ENCODE results near the gene OR5B12. TPM values are rescaled to one million over a fixed set of nuclear protein-coding genes. Genes with fewer than 3 reads are reported as not detected.
"Not testable (repeated sequence)": the region's sequence is repeated elsewhere in the genome, so short reads cannot be mapped to it uniquely, and the experiment has no call there.

OR5B12 gene
- total RNA-seq, result not detected

DNA sequence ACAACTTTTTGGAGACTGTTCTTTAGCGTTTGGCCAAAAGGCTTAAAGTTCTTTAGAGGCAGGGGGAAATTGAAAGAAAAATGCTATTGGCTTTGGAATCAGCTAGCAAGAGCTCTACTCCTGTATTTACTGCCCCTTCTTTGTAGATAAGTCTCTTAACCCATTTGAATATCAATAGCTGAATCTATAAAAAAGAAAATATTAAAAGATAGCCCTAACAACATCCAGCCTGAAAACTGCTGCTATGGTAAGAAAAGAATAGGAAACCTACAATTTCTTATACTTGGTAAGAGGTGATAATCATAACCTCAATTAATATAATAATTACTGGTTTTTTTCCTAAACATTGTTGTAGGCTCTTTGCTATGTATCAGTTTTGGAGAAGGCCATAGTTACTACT is at the start of gene OR5B12:
Gene OR5B12, minus strand, starts transcription at position 101 of the 400 bp plus-strand sequence. CDS start 2,085 bp downstream, outside the sequence.
- ATAC-seq (no peak), DNase-seq (ENCODE audit: low spot score) (no peak)
- intact Hi-C loops (cut with DNase I), result no loop called here

DNA sequence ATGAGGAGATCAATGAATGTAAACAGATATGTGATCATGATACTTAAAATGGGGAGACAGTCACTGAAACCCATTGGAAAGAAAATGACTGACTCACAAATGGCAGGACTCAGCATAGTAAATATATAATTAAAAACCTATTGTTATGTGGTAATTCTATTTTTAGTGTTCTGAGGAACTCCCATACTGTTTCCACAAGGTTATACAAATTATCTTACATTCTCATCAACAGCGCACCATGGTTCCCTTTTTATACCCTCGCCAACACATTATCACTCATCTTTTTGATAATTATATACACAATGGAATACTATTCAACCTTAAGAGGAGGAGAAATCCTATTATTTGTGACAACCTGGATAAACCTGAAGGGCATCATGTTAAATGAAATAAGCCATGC is 48.8 kb upstream of the OR5B12 start:
- no peak for DNase-seq (ENCODE audit: low spot score)
- intact Hi-C loops (cut with DNase I), result no loop called here
- no peak for ATAC-seq

DNA sequence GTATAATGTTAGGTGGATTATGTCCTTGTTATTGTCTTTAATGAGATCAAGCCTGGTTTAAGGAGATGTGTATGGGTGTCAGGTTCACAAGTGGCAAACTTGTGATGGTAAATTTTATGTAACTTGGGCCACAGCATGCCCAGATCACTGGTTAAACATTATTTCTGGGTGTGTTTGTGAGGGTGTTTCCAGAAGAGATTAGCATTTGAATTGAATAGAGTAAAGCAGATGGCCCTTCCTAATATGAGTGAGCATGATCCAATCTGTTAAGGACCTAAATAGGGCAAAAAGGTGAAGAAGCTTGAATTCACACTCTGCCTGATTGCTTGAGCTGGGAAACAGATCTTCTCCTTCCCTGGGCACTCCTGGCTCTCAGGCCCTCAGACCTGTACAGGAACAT is 45.1 kb upstream of the OR5B12 start:
- no peak for DNase-seq (ENCODE audit: low spot score)
- intact Hi-C loops (cut with DNase I), result no loop called here
- no peak for ATAC-seq

DNA sequence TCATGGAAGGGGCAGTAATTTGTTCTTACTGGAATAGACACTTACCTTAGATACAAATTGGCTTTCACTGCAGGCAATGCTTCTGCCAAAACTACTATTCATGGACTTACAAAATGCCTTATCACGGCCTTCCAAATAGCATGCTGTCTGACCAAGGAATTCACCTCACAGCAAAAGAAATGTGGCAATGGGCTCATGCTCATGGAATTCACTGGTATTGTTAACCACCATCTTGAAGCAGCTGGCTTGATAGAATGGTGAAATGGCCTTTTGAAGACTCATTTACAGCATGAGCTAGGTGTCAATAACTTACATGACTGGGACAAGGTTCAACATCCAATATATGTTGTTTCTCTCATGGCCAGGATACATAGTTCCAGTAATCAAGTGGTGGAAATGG is 43.9 kb upstream of the OR5B12 start:
- DNase-seq (ENCODE audit: low spot score) (no peak), ATAC-seq (no peak)
- intact Hi-C loops (cut with DNase I), result no loop called here

DNA sequence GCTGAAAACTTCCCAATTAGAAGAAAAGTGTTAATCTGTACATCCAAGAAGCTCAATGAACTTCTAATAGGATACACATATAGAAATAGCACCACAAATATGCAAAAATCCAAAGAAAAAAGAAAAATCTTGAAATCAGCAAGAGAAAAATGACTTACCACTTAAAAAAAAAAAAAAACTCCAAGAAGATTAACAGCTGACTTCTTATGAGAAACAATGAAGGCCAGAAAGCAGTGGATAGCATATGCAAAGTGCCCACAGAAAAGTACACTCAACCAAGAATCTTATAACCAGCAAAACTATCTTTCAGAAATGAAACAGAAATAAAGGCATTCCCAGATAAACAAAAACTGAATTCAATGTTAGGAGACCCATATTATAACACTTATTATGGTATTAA is 29.9 kb upstream of the OR5B12 start:
- DNase-seq (ENCODE audit: low spot score), result no peak
- intact Hi-C loops (cut with DNase I), result no loop called here
- no peak for ATAC-seq

DNA sequence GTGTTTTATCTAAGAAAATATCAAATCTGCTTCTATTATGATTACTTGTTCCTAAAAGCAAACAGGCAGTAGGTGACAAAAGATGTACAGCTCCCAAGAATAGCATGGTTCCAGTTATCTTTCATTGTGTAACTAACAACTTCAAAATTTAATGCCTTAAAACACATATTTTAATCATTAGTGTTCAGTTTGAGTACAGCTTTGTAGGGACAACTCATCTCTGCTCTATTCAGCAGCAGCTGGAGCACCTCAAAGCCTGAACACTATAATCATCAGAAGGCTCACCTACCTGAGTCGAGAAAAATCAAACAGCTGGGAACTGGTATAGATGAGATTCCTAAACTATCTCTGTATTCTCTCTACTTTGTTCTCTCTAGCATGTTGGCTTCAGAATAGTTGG is 24.3 kb upstream of the OR5B12 start:
- no peak for DNase-seq (ENCODE audit: low spot score)
- intact Hi-C loops (cut with DNase I), result no loop called here
- no peak for ATAC-seq

DNA sequence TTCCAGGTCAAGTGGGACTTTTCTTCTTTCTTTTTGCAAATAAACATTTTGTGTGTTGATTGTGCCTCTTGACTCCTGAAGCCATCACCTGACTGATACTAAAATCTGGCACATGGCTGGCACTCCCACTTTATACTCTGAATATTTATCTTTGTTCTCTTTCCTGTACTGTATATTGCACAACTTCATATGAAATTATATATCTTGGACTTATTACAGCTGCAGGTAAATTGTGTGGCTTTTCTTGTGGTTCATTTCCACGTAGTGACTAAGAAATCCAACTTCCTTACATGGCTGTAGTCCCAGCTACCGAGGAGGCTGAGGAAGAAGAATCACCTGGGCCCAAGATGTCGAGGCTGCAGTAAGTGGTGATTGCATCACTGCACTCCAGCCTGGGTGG is 23.7 kb upstream of the OR5B12 start:
- intact Hi-C loops (cut with DNase I), result no loop called here
- ATAC-seq, result no peak

DNA sequence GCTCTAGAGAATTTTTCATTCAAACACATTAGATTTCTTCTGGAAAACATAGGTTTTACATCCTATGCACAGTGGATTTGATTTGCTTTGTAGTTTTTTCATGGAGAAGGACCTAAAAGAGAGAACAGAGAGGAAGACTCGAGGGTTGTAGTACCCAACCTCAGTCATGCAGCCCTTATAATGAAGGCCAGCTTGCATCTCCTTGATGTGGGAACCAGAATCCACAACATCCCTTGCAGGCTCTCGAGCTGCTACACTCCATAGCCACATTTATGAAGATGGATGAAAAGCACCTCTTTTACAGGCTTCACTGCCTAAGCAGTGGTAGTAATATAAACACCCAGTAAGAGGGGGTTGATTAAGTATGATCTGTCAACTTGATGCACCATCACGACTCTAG is 9.5 kb upstream of the OR5B12 start:
- DNase-seq (ENCODE audit: low spot score) (no peak), ATAC-seq (no peak)
- intact Hi-C loops (cut with DNase I), result no loop called here

More for the DNA sequence above, 23.7 kb upstream of the OR5B12 start:
- no peak for DNase-seq (ENCODE audit: low spot score)

DNA sequence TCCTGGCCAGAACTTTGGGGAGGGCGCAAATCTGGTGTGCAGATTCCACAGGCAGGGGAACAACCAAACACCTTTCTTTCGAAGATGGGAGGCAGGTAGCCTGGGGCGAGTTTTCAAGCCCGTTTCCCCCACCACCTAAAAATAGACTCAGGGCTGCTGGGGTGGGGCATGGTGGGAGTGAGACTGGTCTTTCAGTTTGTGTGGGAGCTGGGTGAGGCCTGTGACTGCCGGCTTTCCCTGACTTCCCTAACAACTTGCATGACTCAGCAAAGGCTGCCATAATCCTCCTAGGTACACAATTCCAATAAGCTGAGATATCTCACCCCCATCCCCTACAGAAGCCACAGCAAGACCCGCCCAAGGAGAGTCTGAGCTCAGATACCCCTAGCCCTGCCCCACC is 4.3 kb upstream of the OR5B12 start:
- ATAC-seq (no peak), DNase-seq (ENCODE audit: low spot score) (no peak)
- intact Hi-C loops (cut with DNase I), result no loop called here

DNA sequence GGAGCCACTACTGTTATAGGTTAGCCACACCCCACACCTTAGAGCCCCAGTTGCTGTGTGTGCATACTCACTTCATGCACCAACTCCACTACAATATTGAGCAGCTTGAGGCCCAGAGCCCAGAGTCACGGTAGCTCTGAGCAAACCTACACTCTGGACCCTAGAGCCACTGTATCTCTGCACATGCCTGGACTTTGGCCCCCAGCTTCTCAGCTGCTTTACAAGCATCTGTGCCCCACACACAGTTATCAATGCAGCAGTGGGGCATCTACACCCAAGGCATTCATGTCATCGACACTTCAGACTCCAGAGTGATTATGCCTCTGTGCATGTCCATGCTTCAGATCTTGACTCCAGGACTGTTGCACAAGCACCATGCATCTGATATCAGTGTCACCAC is 2.3 kb upstream of the OR5B12 start:
- intact Hi-C loops (cut with DNase I), result no loop called here
- ATAC-seq (no peak), DNase-seq (ENCODE audit: low spot score) (no peak)

DNA sequence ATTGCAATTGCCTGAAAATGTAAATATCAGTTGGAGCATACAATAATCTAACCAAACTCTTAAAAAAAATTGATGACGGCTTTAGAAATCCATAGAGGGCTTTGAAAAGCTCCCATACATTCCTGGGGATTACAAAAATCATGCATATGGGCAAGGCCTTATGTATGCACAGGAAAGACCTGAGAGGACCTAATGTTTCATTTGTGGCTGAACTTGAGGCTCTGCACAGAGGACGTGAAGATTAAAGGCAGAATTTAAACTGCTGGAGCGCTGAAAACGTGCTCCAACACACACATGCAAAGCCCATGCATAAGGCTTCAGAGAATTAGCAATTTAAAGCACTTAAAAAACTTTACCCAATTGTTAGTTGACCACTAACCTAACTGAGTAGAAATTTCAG is 3.5 kb downstream of the OR5B12 start:
- ATAC-seq, result no peak
- intact Hi-C loops (cut with DNase I), result no loop called here
- DNase-seq (ENCODE audit: low spot score), result no peak

DNA sequence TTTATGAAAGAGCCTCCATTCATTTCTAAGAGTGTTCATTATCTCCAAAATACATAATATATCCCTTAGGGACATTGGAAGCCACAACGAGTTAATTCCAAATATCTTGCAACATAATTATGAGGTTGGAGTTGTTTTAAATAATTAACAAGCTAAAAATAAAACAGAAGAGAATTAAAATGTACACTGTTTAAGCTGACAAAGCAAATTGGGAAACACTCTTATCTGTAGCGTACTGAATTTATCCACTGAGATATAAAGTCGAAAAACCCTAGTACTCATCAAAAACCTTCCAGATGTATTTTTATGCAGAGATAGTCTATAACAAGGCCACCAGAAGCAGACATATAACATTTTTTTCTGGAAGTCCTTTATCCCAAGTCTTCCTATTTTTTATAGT is 7.8 kb downstream of the OR5B12 start:
- DNase-seq (ENCODE audit: low spot score) (no peak), ATAC-seq (no peak)
- intact Hi-C loops (cut with DNase I), result no loop called here

DNA sequence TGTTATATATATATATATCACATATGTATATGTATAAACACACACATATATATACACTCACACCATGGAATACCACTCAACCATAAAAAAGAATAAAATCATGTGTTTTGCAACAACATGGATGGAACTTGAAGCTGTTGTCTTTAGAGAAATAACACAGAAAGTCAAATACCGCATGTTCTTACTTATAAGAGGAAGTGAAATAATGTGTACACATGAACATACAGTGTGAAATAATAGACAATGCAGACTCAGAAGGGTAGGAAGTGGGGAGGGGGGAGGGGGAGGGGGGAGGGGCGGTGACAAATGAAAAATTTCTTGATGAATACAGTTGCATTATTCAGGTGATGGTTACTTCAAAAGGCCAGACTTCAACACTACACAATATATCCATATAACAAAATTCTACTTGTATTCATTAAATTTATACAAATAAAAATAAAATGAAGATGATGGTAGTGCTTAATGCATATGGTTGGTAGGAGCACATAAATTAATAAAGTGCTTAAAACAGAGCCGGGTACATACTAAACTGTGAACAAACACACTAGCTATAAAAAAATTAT is 8.3 kb downstream of the OR5B12 start:
- intact Hi-C loops (cut with DNase I), result no loop called here
- ATAC-seq, result no peak
- no peak for DNase-seq (ENCODE audit: low spot score)

DNA sequence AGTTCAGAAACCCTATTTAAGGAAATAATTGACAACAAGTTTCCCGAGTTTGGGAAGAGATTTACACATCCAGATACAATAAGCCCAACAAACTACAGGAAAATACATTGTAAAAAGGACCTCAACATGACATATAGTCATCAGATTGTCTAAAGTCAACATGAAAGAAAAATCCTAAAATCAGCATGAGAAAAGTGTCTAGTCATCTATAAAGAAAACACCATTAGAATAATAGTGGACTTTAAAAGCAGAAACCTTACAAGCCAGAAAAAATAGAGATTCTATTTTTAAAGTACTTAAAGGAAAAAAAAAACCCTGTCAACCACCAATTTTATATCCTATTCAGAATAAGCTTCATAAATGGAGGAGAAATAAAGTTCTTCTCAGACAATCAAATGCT is 12.8 kb downstream of the OR5B12 start:
- intact Hi-C loops (cut with DNase I), result no loop called here
- ATAC-seq, result no peak
- no peak for DNase-seq (ENCODE audit: low spot score)

DNA sequence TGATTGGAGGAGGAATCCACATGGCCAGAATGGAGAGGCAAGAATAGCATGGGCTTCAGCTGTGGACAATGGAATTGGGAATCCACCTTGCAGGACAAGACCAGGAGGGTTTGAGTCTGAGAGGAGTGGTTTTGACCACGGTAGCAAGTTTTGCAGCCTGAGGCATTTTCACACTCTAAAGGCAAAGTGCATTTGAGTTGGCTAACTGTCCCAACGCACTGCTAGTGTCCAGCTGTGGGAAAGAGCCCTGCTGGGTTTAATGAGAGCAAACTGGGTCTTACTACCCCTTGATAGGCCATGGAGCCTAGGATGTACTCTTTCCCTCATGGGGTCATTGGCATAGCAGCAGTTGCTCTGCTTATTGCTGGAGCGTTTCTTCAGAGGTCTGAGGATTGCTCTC is 14.0 kb downstream of the OR5B12 start, which contains the start of gene OR5B2:
Gene OR5B2, minus strand, starts transcription at position 101 of the 400 bp plus-strand sequence. CDS start 4,860 bp downstream, outside the sequence.
- intact Hi-C loops (cut with DNase I), result no loop called here
- no peak for ATAC-seq
- DNase-seq (ENCODE audit: low spot score), result no peak

DNA sequence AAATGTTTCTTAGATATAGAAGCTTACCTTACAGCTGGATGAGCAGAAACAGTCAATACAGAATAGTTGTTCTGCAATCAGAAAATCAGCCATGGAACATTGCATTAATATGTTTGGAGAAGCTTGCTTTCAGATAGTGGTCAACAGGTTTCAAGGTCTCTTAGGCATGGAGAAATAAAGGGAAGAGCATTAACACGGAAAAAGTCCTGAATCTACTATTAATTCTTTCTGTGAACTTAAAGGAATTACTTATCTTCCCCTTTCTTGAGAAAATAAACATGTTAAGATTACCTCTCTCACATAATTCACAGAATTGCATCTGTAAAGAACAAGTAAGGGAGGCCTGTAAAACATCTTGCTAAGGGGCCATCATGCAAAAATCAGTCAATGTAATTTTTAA is 35.3 kb downstream of the OR5B12 start, which contains the start of gene OR5B3:
Gene OR5B3, minus strand, starts transcription at position 101 of the 400 bp plus-strand sequence. CDS start 3,465 bp downstream, outside the sequence.
- intact Hi-C loops (cut with DNase I), result no loop called here
- DNase-seq (ENCODE audit: low spot score), result no peak
- ATAC-seq, result no peak

DNA sequence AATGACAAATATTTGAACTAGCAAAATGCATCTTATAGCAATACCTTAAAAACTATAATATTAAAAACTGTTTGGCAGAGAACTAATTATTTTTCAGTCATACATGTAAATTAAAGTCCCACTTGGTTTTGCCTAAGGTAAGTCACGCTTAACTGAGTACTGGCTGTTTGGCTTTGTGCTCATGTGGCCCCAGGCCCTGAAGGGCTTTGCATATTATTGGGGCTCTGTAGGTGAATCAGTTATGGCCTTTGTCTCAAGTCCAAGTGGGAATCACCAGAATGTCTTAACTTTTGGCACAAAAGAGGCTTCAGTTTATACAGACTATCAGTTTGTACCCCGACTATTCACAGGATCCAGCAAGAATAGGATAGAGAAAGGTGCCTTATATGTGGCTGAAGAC is 42.4 kb downstream of the OR5B12 start:
- intact Hi-C loops (cut with DNase I); DNase-seq (ENCODE audit: low spot score); ATAC-seq: not testable (repeated sequence)

DNA sequence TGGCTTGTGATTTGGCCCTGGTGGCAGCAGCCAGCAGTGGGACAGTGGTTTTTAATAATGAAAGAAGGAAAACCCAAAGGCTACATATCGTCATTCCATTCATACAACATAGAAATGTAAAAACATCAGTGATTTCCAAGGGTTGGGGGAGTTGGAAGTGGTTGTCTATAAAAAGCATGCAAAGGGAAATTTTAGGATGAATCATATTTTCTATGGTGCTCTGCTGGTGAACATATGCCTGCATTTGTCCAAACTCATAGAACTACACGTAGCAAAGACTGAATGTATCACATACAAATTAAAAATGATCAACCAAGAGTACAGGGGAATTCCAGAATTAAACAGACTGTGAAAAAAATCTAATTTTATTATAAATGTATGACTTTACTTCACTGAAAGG is 46.5 kb downstream of the OR5B12 start:
- no peak for DNase-seq (ENCODE audit: low spot score)
- ATAC-seq, result no peak
- intact Hi-C loops (cut with DNase I), result no loop called here

DNA sequence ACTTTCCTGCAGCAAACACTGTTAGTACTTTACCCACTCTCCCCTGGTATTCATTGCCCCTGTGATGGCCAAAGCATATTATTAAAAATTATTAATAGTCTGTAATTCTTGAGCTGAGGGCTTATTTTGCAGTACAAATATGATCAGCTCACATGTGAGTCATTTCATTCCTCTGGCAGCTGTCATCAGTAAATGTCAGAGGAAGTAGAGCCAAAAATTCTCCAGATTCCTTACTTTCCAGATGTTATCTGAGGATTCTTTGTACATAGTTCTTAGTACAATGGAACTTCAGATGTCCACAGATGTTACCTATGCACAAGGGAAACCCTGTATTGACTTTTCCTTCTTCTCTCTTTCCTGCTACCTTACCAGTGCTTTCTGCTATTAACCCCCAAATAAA is 47.8 kb downstream of the OR5B12 start:
- no peak for ATAC-seq
- DNase-seq (ENCODE audit: low spot score), result no peak
- intact Hi-C loops (cut with DNase I), result no loop called here

DNA sequence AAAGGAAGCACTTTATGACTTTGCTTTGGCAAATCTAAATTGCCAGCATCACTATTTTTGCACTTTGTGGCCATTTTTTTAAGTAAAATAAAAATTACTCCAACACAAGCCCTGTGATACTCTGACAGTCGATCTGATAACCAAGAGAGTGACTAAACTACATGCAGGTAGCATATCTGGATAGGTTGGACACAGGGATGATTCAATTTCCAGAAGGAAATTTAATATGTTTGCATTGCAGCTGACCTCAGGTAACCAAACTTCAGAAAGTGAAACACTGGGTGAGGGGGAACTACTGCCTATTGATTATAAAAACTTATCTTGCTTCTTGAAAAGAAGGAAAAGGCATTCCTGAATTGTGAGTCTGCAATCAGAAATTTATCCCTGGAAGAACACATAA is 49.3 kb downstream of the OR5B12 start:
- intact Hi-C loops (cut with DNase I), result no loop called here
- ATAC-seq, result no peak
- DNase-seq (ENCODE audit: low spot score), result no peak

DNA sequence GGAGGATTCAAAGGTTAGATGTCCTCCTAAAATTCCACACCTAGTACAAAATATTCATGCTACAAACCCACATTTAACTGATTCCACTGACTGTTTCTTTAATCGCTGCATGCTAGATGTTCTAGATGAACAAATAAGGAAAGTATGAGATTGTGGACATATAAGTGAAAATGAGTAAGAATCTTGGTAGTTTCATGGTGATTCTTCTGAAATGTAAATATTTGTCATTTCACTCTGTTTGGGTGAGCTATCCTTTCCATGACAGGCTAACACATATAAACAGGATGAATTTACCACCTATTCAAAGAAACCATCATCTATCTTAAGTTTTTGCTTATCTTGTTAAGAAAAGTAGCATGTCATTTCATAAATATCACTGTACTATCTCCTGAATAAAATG is 50.2 kb downstream of the OR5B12 start:
- intact Hi-C loops (cut with DNase I), result no loop called here
- DNase-seq (ENCODE audit: low spot score) (no peak), ATAC-seq (no peak)
